ENCODE data around the gene FAM216B. TPM values are rescaled to one million over a fixed set of nuclear protein-coding genes. Genes with fewer than 3 reads are reported as not detected.
"Not testable (repeated sequence)": the region's sequence is repeated elsewhere in the genome, so short reads cannot be mapped to it uniquely, and the experiment has no call there.

FAM216B gene
- total and polyA plus RNA-seq, 4 donors, result 5.6 to 12.7 (median 7.7) TPM

DNA sequence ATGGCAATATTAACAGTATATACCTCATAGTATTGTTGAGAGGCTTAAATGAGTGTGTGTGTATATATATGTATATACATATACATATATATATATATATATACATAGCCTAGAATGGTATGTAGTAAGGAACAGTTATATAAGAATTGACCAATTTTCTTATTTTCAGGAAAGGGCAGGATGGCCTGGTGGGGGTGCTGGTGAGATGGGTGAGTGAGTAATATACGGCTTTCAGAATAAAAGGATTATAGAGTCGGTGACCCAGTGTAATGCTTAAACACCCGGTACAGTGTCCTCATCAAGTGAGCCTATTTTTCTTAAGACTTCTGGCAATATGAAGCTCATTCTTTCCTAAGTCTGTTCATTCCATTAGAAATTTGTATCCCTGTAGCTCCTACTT lies 11.7 kb upstream of the FAM216B start:
- DNase-seq (ENCODE audit: low read depth in 4 of 6, low spot score in 6 of 6), result no peak
- no peaks in the 10 kb centered on the region for H3K9me3 ChIP-seq (ENCODE audit: control insufficient read depth, insufficient read depth, low read length)
- no peaks in the 10 kb centered on the region for H3K27me3 ChIP-seq (ENCODE audit: control insufficient read depth, insufficient read depth, low read length)
- no peaks in the 10 kb centered on the region for H3K4me1 ChIP-seq (ENCODE audit: control insufficient read depth, insufficient read depth, low read length)
- no CpG with 5 or more reads among the region's 3 CpGs for WGBS (ENCODE audit: insufficient coverage)
- H3K36me3 ChIP-seq (ENCODE audit: control insufficient read depth, insufficient read depth, low read length), result no peaks in the 10 kb centered on the region
- no peak overlapping the region for H3K27ac ChIP-seq (ENCODE audit: low read depth, low read length)
- no peak overlapping the region for H3K4me3 ChIP-seq (ENCODE audit: low read depth, low read length)

DNA sequence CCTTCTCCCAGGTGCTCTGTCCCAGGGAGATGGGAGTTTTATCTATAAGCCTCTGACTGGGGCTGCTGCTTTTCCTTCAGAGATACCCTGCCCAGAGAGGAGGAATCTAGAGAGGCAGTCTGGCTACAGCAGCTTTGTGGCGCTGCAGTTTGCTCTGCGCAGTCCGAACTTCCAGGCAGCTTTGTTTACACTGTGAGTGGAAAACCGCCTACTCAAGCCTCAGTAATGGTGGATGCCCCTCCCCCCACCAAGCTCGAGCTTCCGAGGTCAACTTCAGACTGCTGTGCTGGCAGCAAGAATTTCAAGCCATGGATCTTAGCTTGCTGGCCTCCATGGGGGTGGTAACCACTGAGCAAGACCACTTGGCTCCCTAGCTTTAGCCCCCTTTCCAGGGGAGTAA lies 4.8 kb upstream of the FAM216B start:
- H3K4me3 ChIP-seq (ENCODE audit: low read depth, low read length); H3K4me1 ChIP-seq (ENCODE audit: control insufficient read depth, insufficient read depth, low read length); H3K36me3 ChIP-seq (ENCODE audit: control insufficient read depth, insufficient read depth, low read length); H3K27ac ChIP-seq (ENCODE audit: low read depth, low read length); H3K9me3 ChIP-seq (ENCODE audit: control insufficient read depth, insufficient read depth, low read length); DNase-seq (ENCODE audit: low read depth in 4 of 6, low spot score in 6 of 6); H3K27me3 ChIP-seq (ENCODE audit: control insufficient read depth, insufficient read depth, low read length): not testable (repeated sequence)
- 83% methylated on average over 6 of the region's 6 CpGs for WGBS (ENCODE audit: insufficient coverage)

DNA sequence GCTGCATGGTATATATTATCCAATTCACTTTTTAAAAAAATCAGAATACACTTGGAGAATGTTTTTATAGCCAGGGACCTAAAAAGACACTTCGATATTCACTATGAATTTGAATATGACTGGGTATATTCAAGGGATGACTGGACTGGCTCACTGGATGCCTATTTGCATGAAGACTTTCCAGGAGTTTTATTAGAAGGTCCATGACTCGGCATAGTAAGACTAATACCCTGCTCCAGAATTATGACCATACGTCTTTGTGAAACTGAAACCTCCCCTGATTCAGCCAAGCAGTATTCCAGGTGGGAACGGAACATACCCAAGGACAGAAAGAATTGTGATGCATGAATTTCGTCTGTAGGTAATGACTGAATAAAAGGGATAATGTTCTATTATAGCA lies 3.9 kb upstream of the FAM216B start:
- no peaks in the 10 kb centered on the region for H3K4me1 ChIP-seq (ENCODE audit: control insufficient read depth, insufficient read depth, low read length)
- 93% methylated on average over 3 of the region's 5 CpGs for WGBS (ENCODE audit: insufficient coverage)
- no peak overlapping the region for H3K4me3 ChIP-seq (ENCODE audit: low read depth, low read length)
- no peaks in the 10 kb centered on the region for H3K27me3 ChIP-seq (ENCODE audit: control insufficient read depth, insufficient read depth, low read length)
- H3K9me3 ChIP-seq (ENCODE audit: control insufficient read depth, insufficient read depth, low read length), result no peaks in the 10 kb centered on the region
- H3K36me3 ChIP-seq (ENCODE audit: control insufficient read depth, insufficient read depth, low read length), result no peaks in the 10 kb centered on the region
- no peak for DNase-seq (ENCODE audit: low read depth in 4 of 6, low spot score in 6 of 6)
- no peak overlapping the region for H3K27ac ChIP-seq (ENCODE audit: low read depth, low read length)

DNA sequence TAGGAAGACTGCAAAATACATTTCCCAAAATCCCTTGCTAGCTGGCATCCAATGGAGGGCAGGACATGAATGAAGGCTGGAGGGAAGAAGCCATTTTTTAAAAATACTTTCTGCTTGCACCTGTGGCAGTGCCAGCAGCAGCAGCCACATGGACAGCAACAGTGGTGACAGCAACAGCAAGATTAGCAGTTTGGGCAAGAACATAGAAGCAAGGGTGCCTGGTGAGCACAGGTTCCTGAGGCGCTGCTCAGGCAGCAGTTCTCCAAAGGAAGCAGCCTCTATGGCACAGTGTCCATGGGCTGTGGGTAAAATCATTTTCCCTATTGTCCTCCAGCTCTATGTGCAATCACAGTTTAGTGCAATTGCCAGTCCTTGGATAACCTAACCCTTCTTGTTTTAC lies 1.3 kb upstream of the FAM216B start:
- Histone ChIP-seq H3K27ac (ENCODE audit: low read depth, low read length) (no peak overlapping the region), H3K4me1 (ENCODE audit: control insufficient read depth, insufficient read depth, low read length) (no peaks in the 10 kb centered on the region), H3K9me3 (ENCODE audit: control insufficient read depth, insufficient read depth, low read length) (no peaks in the 10 kb centered on the region), H3K36me3 (ENCODE audit: control insufficient read depth, insufficient read depth, low read length) (no peaks in the 10 kb centered on the region), H3K4me3 (ENCODE audit: low read depth, low read length) (no peak overlapping the region), H3K27me3 (ENCODE audit: control insufficient read depth, insufficient read depth, low read length) (no peaks in the 10 kb centered on the region)
- 85% methylated on average over 1 of the region's 1 CpG for WGBS (ENCODE audit: insufficient coverage)
- no peak for DNase-seq (ENCODE audit: low read depth in 4 of 6, low spot score in 6 of 6)

DNA sequence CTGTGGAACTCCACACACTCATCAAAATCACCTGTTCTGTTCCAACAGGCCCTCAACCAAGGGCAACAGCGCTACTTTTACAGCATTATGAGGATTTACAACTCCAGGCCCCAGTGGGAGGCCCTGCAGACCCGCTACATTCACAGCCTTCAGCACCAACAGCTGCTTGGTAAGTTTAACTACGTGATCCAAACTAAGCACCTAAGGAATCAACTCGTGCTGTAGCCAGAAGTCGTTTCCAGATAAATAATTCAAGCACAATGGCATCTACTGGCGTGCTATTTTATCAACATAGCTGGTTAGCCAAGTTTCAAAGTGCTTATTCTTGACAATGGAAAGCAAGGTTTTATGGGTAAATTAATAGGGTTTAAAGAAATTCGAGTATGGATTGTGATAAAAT lies 5.3 kb downstream of the FAM216B start:
- no peak overlapping the region for H3K27ac ChIP-seq (ENCODE audit: low read depth, low read length)
- DNase-seq (ENCODE audit: low read depth in 4 of 6, low spot score in 6 of 6), result peak in 1 of 6 donors; percentile 67
- no peaks in the 10 kb centered on the region for H3K27me3 ChIP-seq (ENCODE audit: control insufficient read depth, insufficient read depth, low read length)
- no peaks in the 10 kb centered on the region for H3K9me3 ChIP-seq (ENCODE audit: control insufficient read depth, insufficient read depth, low read length)
- H3K4me3 ChIP-seq (ENCODE audit: low read depth, low read length), result no peak overlapping the region
- no peaks in the 10 kb centered on the region for H3K4me1 ChIP-seq (ENCODE audit: control insufficient read depth, insufficient read depth, low read length)
- WGBS (ENCODE audit: insufficient coverage), result 65% methylated on average over 6 of the region's 7 CpGs
- no peaks in the 10 kb centered on the region for H3K36me3 ChIP-seq (ENCODE audit: control insufficient read depth, insufficient read depth, low read length)

DNA sequence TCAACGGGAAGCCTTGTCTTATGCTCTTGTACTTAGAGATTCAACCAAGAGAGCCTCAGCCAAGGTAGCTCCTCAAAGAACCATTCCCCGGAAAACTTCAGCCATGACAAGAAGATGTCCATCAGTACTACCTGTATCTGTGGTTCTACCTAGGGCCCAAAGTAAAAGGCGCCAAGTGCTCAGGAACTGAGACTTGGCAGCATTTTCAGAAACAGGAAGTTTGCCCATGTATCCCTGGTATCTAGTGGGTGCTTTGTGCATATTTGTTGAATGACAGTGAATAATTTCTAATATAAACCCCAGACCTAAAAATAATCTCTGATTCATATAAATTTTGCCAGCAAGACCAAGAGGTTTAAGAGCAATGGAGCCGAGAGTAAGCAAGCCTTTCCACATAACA lies 7.2 kb downstream of the FAM216B start:
- no peaks in the 10 kb centered on the region for H3K27me3 ChIP-seq (ENCODE audit: control insufficient read depth, insufficient read depth, low read length)
- no peak overlapping the region for H3K4me3 ChIP-seq (ENCODE audit: low read depth, low read length)
- H3K36me3 ChIP-seq (ENCODE audit: control insufficient read depth, insufficient read depth, low read length), result no peaks in the 10 kb centered on the region
- 100% methylated on average over 2 of the region's 4 CpGs for WGBS (ENCODE audit: insufficient coverage)
- no peaks in the 10 kb centered on the region for H3K4me1 ChIP-seq (ENCODE audit: control insufficient read depth, insufficient read depth, low read length)
- DNase-seq (ENCODE audit: low read depth in 4 of 6, low spot score in 6 of 6), result no peak
- no peak overlapping the region for H3K27ac ChIP-seq (ENCODE audit: low read depth, low read length)
- H3K9me3 ChIP-seq (ENCODE audit: control insufficient read depth, insufficient read depth, low read length), result no peaks in the 10 kb centered on the region

DNA sequence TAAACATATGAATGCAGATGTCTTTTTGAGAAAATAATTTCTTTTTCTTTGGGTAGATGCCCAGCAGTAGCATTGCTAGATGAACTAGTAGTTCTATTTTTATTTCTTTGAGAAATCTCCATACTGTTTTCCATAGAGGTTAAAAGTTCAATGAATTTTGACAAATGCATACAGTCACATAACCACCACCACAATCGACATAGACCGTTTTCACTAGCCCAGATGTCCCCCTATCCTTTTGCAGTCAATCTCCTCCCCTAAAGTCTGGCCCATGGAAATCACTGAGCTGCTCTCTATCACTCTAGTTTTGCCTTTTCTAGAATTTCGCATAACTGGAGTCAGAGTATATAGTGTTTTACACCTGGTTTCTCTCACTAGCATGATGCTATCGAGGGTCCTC lies 10.8 kb downstream of the FAM216B start:
- Histone ChIP-seq H3K27ac (ENCODE audit: low read depth, low read length) (no peak overlapping the region), H3K4me3 (ENCODE audit: low read depth, low read length) (no peak overlapping the region), H3K9me3 (ENCODE audit: control insufficient read depth, insufficient read depth, low read length) (no peaks in the 10 kb centered on the region), H3K36me3 (ENCODE audit: control insufficient read depth, insufficient read depth, low read length) (no peaks in the 10 kb centered on the region), H3K4me1 (ENCODE audit: control insufficient read depth, insufficient read depth, low read length) (no peaks in the 10 kb centered on the region), H3K27me3 (ENCODE audit: control insufficient read depth, insufficient read depth, low read length) (no peaks in the 10 kb centered on the region)
- 94% methylated on average over 2 of the region's 4 CpGs for WGBS (ENCODE audit: insufficient coverage)
- no peak for DNase-seq (ENCODE audit: low read depth in 4 of 6, low spot score in 6 of 6)

DNA sequence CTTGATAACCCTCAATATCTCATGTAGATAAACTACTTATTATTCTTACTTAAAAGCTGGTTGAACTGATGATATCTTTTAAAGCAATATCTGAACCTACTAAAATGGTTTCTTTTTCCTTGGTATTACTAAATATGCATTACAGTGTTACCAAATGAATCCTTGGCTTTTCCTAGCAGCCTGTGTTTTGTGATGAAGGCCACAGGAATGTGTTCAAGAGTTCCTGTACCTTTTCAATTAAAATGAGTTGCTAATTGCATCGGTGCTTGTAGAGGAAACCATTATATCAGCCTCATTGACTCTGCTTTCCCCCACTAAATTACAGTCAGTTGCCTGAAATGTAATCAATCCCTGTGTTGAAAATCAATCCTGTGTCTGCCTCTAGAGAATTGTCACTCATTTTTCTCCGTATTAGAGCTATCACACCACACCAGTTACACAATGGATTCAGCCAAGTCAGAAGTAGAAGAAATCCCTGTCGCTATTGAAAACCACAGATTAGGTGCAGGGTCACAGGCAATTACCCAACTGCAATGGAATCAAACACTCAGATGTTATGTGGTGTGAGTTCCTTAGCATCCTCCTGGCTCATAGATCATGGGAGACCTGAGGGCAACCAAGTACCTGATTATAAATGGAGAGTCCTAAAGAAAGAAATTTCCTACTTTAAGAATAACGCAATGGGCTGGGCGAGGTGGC lies 13.3 kb downstream of the FAM216B start:
- Histone ChIP-seq H3K4me1 (ENCODE audit: control insufficient read depth, insufficient read depth, low read length) (no peaks in the 10 kb centered on the region), H3K27me3 (ENCODE audit: control insufficient read depth, insufficient read depth, low read length) (no peaks in the 10 kb centered on the region), H3K9me3 (ENCODE audit: control insufficient read depth, insufficient read depth, low read length) (no peaks in the 10 kb centered on the region), H3K4me3 (ENCODE audit: low read depth, low read length) (no peak overlapping the region), H3K36me3 (ENCODE audit: control insufficient read depth, insufficient read depth, low read length) (no peaks in the 10 kb centered on the region), H3K27ac (ENCODE audit: low read depth, low read length) (no peak overlapping the region)
- 78% methylated on average over 2 of the region's 5 CpGs for WGBS (ENCODE audit: insufficient coverage)
- DNase-seq (ENCODE audit: low read depth in 4 of 6, low spot score in 6 of 6), result peak in 1 of 6 donors; percentile 51

DNA sequence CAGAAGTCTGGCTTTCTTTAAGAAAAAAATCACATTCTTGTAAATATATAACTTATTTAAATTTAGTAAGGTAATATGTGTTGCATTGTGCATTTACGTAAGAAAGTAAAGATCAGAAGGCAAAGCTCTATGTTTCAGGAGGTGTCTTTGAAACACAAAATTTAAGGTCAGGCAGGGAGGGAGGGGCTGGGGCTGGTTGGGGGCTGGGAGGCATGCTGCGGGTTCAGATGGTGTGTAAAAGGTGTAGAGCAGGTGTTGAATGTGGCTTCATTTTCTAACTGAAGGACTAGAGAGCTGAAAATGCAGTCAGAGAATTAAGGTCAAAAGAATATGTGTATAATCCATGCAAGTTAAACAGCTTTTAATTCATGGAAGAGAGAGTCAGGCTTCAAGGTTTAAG lies 14.3 kb downstream of the FAM216B start:
- no peaks in the 10 kb centered on the region for H3K27me3 ChIP-seq (ENCODE audit: control insufficient read depth, insufficient read depth, low read length)
- WGBS (ENCODE audit: insufficient coverage), result 100% methylated on average over 2 of the region's 2 CpGs
- no peaks in the 10 kb centered on the region for H3K9me3 ChIP-seq (ENCODE audit: control insufficient read depth, insufficient read depth, low read length)
- H3K4me3 ChIP-seq (ENCODE audit: low read depth, low read length), result no peak overlapping the region
- no peak overlapping the region for H3K27ac ChIP-seq (ENCODE audit: low read depth, low read length)
- no peak for DNase-seq (ENCODE audit: low read depth in 4 of 6, low spot score in 6 of 6)
- H3K4me1 ChIP-seq (ENCODE audit: control insufficient read depth, insufficient read depth, low read length), result no peaks in the 10 kb centered on the region
- no peaks in the 10 kb centered on the region for H3K36me3 ChIP-seq (ENCODE audit: control insufficient read depth, insufficient read depth, low read length)

DNA sequence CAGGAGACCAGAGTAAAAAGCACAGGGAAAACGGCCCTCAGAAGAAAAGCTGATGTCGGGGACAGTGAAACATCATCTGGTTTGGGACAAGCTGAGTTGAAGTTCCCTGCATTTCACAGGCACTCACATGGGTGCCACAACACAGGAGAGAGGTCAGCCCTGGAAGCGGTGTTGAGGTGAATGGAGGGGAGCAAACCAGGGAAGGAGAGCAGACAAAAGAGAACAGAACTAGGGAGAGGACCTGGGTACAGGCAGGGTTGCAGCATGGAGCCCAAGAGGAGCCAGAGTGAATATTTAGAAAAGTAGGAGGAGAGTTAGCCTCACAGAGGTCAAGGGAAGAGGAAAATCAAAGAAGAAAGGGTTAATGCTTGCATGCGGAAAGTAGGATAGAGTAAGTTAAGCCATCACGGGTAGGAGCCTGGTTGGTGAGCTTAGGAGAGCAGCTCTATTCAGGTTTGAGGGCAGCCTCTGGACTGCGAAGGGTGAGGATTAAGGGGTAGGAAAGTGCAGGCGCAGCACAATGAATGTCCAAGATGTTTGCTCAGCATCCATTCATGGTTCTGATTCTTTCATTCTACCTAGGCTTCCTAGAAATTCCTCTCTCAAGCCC lies 15.5 kb downstream of the FAM216B start:
- no peak overlapping the region for H3K27ac ChIP-seq (ENCODE audit: low read depth, low read length)
- no peak overlapping the region for H3K4me3 ChIP-seq (ENCODE audit: low read depth, low read length)
- no peaks in the 10 kb centered on the region for H3K36me3 ChIP-seq (ENCODE audit: control insufficient read depth, insufficient read depth, low read length)
- no peak for DNase-seq (ENCODE audit: low read depth in 4 of 6, low spot score in 6 of 6)
- 77% methylated on average over 5 of the region's 7 CpGs for WGBS (ENCODE audit: insufficient coverage)
- H3K4me1 ChIP-seq (ENCODE audit: control insufficient read depth, insufficient read depth, low read length), result no peaks in the 10 kb centered on the region
- H3K9me3 ChIP-seq (ENCODE audit: control insufficient read depth, insufficient read depth, low read length), result no peaks in the 10 kb centered on the region
- no peaks in the 10 kb centered on the region for H3K27me3 ChIP-seq (ENCODE audit: control insufficient read depth, insufficient read depth, low read length)

Measured in spinal cord (tissue), 10 donors.